ENCODE measurements around the gene PRKCE. TPM values are rescaled to one million over a fixed set of nuclear protein-coding genes. Genes with fewer than 3 reads are reported as not detected.

The PRKCE gene
- total and polyA plus RNA-seq, 2 experiments from 2014 or later = 0.94 to 1.2 TPM

DNA sequence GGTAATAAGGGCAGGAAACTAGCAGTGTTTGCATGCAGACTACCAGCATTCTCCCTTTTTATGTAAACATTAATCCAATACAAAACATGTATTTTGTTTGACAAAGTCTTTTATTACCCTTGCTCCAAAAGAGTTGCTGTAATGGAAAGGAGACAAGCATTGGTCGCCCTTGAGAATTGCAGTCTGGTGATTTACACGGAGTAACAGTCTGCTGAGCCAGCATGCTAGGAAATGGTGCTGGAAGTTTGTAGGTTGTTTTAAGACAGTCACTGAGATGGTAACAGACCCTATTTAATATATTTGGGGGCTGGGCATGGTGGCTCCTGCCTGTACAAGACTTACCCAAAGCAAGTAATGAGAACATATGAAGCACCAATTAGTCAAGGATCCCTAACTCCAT, 2.8 kb upstream of the PRKCE start:
- H3K27me3 Mint-ChIP-seq (ENCODE audit: insufficient read depth, low read depth, poor library complexity) = peaks cover 52% of the 10 kb centered on the region
- H3K27ac Mint-ChIP-seq = no peak overlapping the region
- no peak overlapping the region for H3K27ac ChIP-seq (ENCODE audit: low read depth)
- H3K4me1 ChIP-seq (ENCODE audit: insufficient read depth) = peaks cover 16% of the 10 kb centered on the region
- H3K9me2 ChIP-seq (ENCODE audit: insufficient read depth) = no peaks in the 10 kb centered on the region
- no peak overlapping the region for H3K4me3 ChIP-seq
- peaks cover 15% of the 10 kb centered on the region for H3K4me1 Mint-ChIP-seq
- H3K36me3 ChIP-seq (ENCODE audit: insufficient read depth) = no peaks in the 10 kb centered on the region
- TF ChIP-seq STAT1 (IDR thresholded peaks at IDR 0.05; ENCODE audit: unreplicated experiment) = no peak
- H4K20me1 ChIP-seq (replicated peaks; ENCODE audit: insufficient read depth) = no peaks in the 10 kb centered on the region
- no peak for DNase-seq (ENCODE audit: low spot score)
- H3K79me2 ChIP-seq (replicated peaks; ENCODE audit: insufficient read depth) = no peaks in the 10 kb centered on the region
- H3K4me3 Mint-ChIP-seq = no peak overlapping the region
- H2AFZ ChIP-seq = no peak overlapping the region
- H3K9me3 Mint-ChIP-seq = no peaks in the 10 kb centered on the region; the same call in 2 of the 3 replicates
- no peak for ATAC-seq
- H3K27me3 ChIP-seq (ENCODE audit: insufficient read depth) = peaks cover 85% of the 10 kb centered on the region
- H3K36me3 Mint-ChIP-seq (ENCODE audit: low read depth) = peaks cover 2% of the 10 kb centered on the region; the same call in 1 of the 3 replicates
- 0 out of 2 replicates have a peak, but pooled peaks cover 2% of the 10 kb centered on the region for H3F3A ChIP-seq (replicated peaks; ENCODE audit: low read depth)
- no peak overlapping the region for H3K4me2 ChIP-seq

DNA sequence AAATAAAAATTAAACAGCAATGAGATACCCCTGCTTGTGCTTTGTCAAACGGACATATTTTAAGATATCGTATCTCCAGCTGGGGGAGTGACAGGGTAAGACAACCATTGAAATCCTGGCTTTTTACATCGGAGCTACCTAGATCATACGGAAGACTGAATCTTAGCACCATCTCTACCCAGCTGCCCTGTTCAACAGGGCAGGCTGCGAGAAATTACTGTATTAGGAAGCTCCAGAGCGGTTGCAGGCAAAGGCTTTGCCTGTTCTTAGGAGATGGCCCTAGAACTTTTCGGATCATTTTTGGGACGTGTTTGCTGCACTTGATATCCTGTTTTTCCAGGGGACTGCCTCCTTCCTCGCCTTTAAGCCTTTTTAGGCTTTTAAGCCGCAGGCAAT, 2.0 kb upstream of the PRKCE start:
- Mint-ChIP-seq H3K9me3 (no peaks in the 10 kb centered on the region; the same call in 2 of the 3 replicates), H3K4me1 (peaks cover 15% of the 10 kb centered on the region), H3K27ac (no peak overlapping the region), H3K36me3 (ENCODE audit: low read depth) (peaks cover 2% of the 10 kb centered on the region; the same call in 1 of the 3 replicates), H3K27me3 (ENCODE audit: insufficient read depth, low read depth, poor library complexity) (peaks cover 60% of the 10 kb centered on the region), H3K4me3 (peak overlapping the region; percentile 95)
- Histone ChIP-seq H3K27ac (ENCODE audit: low read depth) (no peak overlapping the region), H3F3A (replicated peaks; ENCODE audit: low read depth) (0 out of 2 replicates have a peak, but pooled peaks cover 2% of the 10 kb centered on the region), H3K4me2 (peak overlapping the region; percentile 93), H3K4me1 (ENCODE audit: insufficient read depth) (peaks cover 13% of the 10 kb centered on the region), H3K27me3 (ENCODE audit: insufficient read depth) (peaks cover 86% of the 10 kb centered on the region), H3K79me2 (replicated peaks; ENCODE audit: insufficient read depth) (no peaks in the 10 kb centered on the region), H3K36me3 (ENCODE audit: insufficient read depth) (no peaks in the 10 kb centered on the region), H4K20me1 (replicated peaks; ENCODE audit: insufficient read depth) (no peaks in the 10 kb centered on the region), H3K9me2 (ENCODE audit: insufficient read depth) (no peaks in the 10 kb centered on the region), H3K4me3 (peak overlapping the region; percentile 84), H2AFZ (peak overlapping the region; percentile 98)
- DNase-seq (ENCODE audit: low spot score) (no peak), ATAC-seq (no peak)
- TF ChIP-seq, protein P1, sequence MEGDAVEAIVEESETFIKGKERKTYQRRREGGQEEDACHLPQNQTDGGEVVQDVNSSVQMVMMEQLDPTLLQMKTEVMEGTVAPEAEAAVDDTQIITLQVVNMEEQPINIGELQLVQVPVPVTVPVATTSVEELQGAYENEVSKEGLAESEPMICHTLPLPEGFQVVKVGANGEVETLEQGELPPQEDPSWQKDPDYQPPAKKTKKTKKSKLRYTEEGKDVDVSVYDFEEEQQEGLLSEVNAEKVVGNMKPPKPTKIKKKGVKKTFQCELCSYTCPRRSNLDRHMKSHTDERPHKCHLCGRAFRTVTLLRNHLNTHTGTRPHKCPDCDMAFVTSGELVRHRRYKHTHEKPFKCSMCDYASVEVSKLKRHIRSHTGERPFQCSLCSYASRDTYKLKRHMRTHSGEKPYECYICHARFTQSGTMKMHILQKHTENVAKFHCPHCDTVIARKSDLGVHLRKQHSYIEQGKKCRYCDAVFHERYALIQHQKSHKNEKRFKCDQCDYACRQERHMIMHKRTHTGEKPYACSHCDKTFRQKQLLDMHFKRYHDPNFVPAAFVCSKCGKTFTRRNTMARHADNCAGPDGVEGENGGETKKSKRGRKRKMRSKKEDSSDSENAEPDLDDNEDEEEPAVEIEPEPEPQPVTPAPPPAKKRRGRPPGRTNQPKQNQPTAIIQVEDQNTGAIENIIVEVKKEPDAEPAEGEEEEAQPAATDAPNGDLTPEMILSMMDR (conservative IDR thresholded peaks at IDR 0.05; ENCODE audit: low read depth in 2 of 2) = peak in 1 of 2 experiments; percentile 31; a peak in 2 of 4 replicates
- no peak for TF ChIP-seq ZNF114 (CRISPR knock-in tag; IDR thresholded peaks at IDR 0.05)

DNA sequence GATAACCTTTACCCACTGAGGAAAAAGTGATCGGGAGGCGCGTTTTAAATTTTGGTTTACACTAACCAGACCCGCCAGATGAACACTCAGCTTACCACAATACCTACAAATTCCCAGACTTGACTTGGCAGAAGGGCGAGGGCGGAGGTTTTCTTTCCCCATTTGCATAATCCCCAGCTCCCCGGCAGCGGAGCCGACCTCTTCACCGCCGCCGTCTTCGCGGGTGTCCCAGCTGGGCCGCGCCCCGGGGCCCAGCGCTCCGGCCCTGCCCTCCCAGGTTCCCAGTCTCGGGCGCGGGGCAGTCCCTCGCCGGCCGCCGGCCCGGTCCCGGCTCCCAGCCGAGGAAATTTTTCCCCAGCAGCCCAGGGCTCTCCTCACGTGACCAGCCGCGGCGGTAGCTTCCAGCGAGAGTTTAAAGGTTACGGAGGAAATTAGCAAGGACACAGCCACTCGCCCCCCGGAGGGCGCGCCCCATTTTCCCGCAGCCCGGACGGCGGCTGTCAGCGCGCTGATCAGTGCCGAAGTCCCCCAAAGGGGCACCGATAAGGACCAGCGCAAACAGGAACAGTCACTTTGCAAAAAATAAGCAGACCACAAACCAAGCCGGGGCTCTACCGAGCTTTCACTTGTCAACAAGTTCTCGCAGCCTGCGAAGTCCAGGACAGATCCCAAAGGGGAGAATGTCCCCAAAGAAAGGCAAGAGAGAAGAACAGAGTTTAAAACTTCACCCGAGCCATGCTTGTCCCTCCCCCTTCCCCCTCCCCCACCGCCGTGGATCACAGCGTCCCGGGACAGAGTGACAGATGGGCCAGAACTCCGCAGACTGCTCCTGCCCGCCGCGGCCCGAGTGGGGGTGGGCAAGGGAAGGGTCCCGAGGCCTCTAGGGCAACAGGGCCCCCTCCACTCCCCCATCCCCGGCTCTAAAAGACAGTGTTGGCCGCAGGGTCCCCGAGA, 1.3 kb upstream of the PRKCE start:
- Mint-ChIP-seq H3K4me1 (peaks cover 15% of the 10 kb centered on the region), H3K36me3 (ENCODE audit: low read depth) (peaks cover 2% of the 10 kb centered on the region; the same call in 1 of the 3 replicates)

More for the DNA sequence above, 1.3 kb upstream of the PRKCE start:
- Histone ChIP-seq H3K4me2 (peak overlapping the region; percentile 93), H2AFZ (peak overlapping the region; percentile 98), H3F3A (replicated peaks; ENCODE audit: low read depth) (0 out of 2 replicates have a peak, but pooled peaks cover 2% of the 10 kb centered on the region), H4K20me1 (replicated peaks; ENCODE audit: insufficient read depth) (no peaks in the 10 kb centered on the region), H3K4me3 (peak overlapping the region; percentile 84), H3K79me2 (replicated peaks; ENCODE audit: insufficient read depth) (no peaks in the 10 kb centered on the region), H3K27me3 (ENCODE audit: insufficient read depth) (peaks cover 88% of the 10 kb centered on the region), H3K4me1 (ENCODE audit: insufficient read depth) (peaks cover 13% of the 10 kb centered on the region), H3K36me3 (ENCODE audit: insufficient read depth) (no peaks in the 10 kb centered on the region), H3K27ac (ENCODE audit: low read depth) (no peak overlapping the region), H3K9me2 (ENCODE audit: insufficient read depth) (no peaks in the 10 kb centered on the region)
- no peaks in the 10 kb centered on the region; the same call in 2 of the 3 replicates for H3K9me3 Mint-ChIP-seq
- ATAC-seq = peak; percentile 44
- H3K4me3 Mint-ChIP-seq = peak overlapping the region; percentile 95
- TF ChIP-seq, protein P2, sequence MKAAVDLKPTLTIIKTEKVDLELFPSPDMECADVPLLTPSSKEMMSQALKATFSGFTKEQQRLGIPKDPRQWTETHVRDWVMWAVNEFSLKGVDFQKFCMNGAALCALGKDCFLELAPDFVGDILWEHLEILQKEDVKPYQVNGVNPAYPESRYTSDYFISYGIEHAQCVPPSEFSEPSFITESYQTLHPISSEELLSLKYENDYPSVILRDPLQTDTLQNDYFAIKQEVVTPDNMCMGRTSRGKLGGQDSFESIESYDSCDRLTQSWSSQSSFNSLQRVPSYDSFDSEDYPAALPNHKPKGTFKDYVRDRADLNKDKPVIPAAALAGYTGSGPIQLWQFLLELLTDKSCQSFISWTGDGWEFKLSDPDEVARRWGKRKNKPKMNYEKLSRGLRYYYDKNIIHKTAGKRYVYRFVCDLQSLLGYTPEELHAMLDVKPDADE (IDR thresholded peaks at IDR 0.05) = no peak
- peak; percentile 50 for TF ChIP-seq EZH2 (IDR thresholded peaks at IDR 0.05; ENCODE audit: low read depth, unreplicated experiment)
- peaks cover 62% of the 10 kb centered on the region for H3K27me3 Mint-ChIP-seq (ENCODE audit: insufficient read depth, low read depth, poor library complexity)
- DNase-seq (ENCODE audit: low spot score) = peak; percentile 60
- no peak overlapping the region for H3K27ac Mint-ChIP-seq
